GM15510 (cell line): Measurements from ENCODE around the gene LAMA3.

Experiments used
- POLR2A ChIP-seq: IDR thresholded peaks from 3 replicates; pipeline ENCODE4 v1.6.1; 2011; ENCODE audit warnings: borderline replicate concordance; ENCODE audit not compliant: insufficient read length; ENCODE audit errors: extremely low read depth

The LAMA3 gene

DNA sequence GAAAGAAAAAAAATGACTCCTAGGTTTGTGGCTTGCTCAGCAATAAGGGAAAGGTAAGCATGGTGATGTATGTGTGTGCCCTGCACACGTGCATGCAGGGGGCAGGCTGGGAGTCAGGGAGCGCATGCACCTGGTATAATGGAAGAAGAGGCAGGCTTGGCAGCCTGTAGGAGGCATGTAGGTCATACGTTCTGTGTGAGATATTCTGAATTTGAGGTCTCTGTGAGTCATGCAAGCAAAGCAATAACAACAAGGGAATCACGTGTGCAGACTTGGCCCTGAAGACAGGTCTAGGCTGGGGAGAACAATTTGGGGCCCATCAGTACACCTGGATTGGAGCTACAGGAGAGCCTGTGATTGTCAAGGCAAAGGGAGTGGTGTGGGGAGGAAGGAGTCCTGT, 230.8 kb downstream of the LAMA3 start:
- TF ChIP-seq POLR2A: no peak

DNA sequence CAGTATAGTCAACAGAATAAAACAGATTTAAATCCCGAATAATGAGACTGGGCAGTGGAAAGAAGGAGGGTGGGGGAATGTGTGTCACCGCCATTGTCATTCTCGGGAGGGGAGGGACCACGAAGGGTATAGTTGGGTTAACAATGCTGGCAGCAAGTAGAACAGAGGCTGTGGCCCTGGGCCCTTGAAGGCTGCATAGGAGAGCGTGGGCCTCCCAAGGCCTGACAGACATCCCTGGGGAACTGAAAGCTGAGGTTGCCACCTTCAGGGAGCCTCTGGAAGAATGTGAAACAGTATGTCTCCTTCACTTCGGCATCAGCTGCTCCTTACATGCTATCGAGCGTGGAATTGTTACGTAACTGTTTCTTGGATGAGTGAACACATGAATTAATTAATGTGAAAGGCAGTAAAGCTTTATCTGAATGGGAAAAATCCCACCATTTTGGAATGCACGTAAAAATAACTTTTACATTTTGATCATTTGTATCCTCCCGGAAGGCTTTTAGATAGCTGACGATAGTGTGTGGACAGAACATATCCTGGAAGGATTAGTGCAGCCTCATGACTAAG, 232.5 kb downstream of the LAMA3 start:
- TF ChIP-seq POLR2A: no peak

DNA sequence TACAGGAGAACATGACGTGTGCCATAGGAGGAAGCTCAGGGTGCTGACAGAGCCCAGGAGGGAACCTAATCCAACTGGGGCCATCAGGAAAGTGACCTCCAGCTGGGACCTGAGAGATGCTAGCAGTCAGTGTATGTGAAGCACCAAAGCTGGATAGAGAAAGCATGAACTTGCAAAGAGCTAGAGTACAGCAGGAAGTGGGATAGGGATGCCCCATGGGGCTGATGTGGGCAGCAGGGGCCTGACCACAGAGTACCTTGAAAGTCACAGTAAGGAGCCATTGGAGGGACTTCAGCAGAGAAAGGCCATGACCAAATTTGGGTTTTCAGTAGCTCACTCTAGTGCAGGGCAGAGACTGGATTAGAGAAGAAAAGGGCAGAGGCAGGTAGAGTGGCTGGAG, 233.7 kb downstream of the LAMA3 start:
- TF ChIP-seq POLR2A: no peak

DNA sequence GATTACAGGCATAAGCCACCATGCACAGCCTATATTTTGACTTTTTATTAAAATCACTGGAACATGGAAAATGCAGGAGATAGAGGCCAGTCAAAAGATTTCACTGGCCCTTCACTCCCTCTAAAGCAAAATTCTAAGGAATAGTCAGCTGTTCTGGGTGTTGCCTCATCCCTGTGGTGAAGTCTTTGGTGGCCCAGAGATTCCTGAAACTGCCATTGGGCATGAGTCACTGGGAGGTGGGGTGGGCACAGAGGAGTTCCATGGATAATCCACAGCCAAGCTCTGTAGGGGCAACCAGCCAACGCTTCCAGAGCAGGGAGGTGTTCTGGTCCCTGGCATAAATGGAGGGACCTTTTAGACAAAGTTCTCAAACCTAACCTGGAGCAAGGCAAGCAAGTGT, 235.6 kb downstream of the LAMA3 start:
- no peak for TF ChIP-seq POLR2A

DNA sequence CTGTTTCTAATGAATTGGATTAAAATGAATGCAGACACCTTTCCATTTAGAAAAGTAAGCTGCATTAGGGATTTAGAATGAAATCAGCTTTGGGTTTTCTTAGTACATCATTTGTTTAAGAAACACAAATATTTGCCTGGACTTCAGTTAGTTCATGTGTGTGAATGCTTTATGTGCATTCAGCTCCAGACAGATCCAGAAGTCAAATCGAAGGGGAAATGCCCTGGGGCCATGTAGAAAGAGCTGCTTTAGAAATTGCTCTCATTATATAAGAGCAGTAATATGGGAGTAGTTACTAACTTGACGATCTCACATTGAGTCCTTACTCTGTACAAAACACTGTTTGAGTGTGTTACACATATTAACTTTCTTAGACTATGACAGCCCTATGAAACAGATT, 237.3 kb downstream of the LAMA3 start:
- no peak for TF ChIP-seq POLR2A

DNA sequence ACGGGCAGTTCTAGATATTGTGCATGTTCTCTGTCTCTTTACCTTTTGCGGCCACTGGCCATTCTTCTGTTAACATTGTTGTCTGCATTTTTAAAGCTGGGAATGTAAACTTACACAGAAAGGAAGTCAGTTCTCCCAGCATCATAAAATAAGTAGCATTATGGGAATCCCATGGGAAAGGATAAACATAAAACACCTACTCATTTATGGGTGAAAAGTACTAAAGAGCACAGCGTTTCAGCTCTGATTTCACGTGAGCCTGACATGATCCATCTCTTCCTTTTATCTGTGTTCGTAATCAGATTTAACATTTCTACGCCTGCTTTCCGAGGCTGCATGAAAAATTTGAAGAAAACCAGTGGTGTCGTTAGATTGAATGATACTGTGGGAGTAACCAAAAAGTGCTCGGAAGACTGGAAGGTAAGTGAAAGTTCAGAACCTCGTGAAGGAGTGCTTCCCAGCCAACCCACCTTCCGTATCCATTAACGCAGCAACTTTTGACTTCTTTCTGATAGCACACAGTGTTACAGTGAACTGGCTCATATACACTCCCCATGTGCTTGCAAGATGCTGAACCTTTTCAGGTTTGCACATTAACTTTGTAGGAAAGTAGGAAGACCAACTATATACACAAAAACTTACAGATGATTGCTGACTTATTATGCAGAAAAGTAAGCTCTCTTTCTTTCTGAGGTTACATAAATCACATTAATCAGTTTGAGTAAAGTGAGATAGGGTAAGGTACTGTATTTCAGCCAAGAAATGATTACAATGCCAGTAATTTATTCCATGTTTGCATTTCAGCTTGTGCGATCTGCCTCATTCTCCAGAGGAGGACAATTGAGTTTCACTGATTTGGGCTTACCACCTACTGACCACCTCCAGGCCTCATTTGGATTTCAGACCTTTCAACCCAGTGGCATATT, 238.8 kb downstream of the LAMA3 start:
- no peak for TF ChIP-seq POLR2A

DNA sequence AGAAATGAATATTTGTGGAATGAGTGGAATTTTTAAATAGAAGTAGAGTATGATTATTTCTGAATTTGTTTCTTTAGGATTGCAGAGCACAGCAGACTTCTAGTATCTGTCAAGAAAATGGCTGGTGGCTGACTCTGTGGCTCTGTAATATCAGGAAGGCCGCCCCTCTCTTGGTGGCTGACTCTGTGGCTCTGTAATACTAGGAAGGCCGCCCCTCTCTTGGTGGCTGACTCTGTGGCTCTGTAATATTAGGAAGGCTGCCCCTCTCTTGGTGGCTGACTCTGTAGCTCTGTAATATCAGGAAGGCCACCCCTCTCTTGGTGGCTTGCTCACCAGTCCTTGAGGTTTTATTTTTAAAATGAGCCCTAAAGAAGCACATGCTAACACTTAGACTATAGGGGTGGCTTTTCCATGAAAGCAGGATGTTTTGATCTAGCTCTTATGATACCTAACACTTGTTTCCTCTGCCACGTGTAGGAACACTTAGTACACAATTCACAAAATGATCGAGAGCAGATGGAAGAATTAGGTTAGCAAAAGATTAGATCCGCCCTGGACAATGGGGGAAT, 240.2 kb downstream of the LAMA3 start:
- no peak for TF ChIP-seq POLR2A

DNA sequence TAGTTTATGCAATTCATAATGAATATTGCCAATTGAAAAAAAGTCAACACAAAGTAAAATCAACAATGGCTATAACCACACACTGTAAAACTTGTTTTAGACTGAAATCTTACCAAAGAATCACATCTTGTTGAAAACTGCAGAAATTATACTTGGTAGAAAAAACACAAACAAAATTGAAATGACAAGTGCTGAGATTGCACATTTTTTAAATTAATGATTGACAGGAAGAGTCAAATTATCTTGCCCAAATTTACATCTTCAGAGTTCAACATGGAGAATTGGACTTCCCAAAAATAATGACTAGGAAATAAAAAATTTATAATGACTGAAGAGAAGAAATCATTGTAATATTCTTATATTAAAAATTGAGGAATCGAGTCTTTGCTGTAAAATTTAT, 240.7 kb downstream of the LAMA3 start:
- TF ChIP-seq POLR2A: no peak

DNA sequence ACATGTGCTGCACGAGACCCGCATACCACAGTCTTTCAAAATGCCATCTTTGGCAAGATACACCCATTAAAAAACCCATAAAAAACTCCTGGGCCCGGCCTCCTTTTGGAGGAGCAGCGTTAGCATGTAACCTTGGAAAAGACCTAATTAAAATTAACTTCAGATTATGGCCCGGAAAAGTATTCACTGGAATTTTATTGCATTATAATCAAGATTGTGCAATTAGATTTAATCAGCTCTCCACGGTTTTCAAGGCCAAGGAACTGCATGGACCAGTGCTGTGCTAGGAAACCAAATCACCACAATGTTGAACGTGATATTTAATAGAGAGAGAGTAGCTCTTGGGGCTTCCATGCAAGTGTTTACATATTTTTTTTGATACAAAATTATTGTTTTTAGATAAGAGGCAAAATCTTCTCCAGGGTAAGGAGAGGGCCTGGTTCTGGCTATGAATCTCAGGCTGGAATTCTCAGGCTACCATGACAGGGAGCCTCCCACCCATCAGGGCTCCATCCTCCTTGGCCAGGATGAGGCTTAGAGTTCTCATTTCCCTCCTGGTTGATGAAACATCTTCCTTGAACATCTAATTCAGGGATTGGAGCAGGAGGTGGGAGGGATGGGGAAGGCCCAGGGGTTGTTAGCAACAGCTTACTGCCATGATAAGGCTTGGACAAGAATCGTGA, 243.3 kb downstream of the LAMA3 start:
- TF ChIP-seq POLR2A: no peak

DNA sequence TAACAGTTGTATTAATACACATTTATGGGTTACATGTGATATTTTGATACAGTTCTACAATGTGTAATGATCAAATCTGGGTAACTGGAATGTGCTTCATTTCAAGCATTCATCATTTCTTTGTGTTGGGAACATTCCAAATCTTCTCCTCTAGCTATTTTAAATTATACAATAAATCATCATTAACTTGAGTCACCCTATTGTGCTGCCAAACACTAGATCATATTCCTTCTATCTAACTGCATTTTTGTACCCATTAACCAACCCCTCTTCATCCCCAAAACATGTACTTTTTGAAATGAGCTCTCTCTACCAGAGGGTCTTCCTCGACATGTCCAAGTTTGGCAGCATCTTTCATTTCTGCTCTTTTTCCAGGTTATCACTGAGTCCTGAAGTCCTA, 244.2 kb downstream of the LAMA3 start:
- TF ChIP-seq POLR2A: no peak

DNA sequence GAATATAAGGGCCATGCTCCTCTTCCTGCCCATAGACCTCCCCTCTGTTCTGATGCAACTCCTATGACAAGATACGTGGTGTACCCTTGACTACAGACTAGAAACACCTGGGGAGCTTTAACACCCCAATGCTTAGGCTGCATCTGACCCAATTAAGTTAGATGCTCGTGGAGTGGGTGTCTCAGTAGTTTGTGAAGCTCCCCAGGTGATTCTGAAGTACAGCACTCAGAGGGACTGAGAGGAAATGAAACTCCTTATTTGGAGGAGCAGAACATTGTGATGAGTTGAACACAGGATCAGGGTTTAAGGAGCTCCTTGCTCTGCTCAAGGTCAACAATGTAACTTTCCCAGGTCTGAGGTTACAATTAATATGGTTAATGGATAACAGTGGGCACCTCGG, 245.0 kb downstream of the LAMA3 start:
- no peak for TF ChIP-seq POLR2A

DNA sequence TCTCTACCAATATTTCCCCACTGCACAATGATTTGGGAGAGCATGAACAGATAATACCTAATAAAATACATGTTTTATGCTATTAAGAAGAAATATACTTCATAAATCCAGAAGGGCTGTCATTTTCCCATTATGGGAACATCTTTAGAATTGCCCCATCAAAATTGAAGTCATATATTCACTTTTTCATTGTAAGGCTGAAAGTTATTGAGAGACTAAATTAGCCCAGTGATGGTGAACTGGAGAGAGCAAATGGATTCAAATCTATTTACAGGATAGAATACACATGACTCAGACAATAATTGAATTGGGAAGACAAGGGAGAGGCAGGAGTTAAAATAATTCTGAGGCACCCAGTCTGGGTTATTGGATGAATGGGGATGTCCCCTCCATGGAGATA, 245.6 kb downstream of the LAMA3 start:
- no peak for TF ChIP-seq POLR2A

DNA sequence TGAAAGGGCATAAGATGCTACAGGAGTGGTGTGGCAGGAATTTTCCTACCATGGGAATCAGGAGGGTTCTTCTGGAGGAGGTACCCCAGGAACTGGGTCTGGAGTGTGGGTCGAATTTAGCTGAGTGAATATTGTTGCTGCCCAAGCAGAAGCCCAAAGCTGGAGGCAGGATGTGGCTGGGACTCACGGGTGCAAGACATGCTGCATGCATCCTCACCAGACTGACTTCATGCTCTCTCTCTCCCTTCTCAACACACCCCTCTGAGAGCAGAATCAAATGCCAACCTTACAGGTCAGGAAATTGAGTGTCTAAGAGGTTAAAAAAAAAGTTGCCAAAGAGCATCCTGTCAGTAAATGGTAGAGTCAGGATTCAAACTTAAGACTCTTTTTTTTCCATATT, 246.6 kb downstream of the LAMA3 start:
- no peak for TF ChIP-seq POLR2A

DNA sequence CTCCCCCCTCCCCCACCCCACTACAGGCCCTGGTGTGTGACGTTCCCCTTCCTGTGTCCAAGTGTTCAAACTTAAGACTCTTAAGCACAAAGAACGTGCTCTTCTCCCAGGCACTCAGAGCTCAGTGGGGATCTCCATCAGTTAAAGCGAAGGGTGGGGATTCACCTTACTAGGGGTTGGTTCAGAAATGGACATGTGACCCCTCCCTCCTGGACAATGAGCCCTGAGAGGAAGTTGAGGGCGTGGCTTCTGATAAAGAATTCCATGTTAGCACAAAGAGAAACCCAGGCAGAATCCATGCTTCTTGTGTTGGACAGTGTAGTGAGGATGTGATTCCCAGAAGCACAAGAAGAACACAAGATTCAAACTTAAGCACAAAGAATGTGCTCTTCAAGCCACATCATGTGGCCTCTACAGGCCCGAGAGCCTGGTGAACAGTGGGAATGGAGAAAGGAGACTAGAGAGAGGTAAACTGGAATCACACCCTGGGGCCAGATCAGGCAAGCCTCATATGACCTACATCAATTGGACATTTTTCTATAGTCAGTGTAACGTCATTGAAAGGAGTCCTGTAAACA, 247.2 kb downstream of the LAMA3 start:
- TF ChIP-seq POLR2A: no peak
